ENCODE measurements around the gene KCNQ4.

- TF ChIP-seq CTCF (IDR thresholded peaks at IDR 0.05) (no peak), POLR2A (IDR thresholded peaks at IDR 0.05) (no peak)
Observed at GRCh38 chr1:40838045-40838979, 54.7 kb downstream of the KCNQ4 start.
